OCI-LY1 (cell line): ENCODE measurements around the gene GHITM.
A peak's percentile ranks its signal among the peaks of the same experiment; 100 is the strongest.

Source experiments
- H2AFZ ChIP-seq: fragments of 200-600 bp; sonication (generic), shearing (Covaris generic); 2 replicates; pipeline ENCODE4 v1.6.0; 2014; ENCODE audit warnings: antibody characterized with exemption, mild to moderate bottlenecking, low read length
- H3F3A ChIP-seq: fragments of 200-600 bp; sonication (generic), shearing (Covaris generic); 2 replicates; pipeline ENCODE4 v1.6.0; 2014; ENCODE audit warnings: mild to moderate bottlenecking, antibody characterized with exemption, low read length, moderate library complexity; ENCODE audit not compliant: insufficient read depth
- H3K27ac ChIP-seq: fragments of 200-600 bp; sonication (generic); 2 replicates; pipeline ENCODE4 v1.5.1; 2014; ENCODE audit warnings: low read length, mixed run types, mild to moderate bottlenecking, low read depth; ENCODE audit not compliant: poor library complexity, severe bottlenecking
- H3K27me3 ChIP-seq: fragments of 200-600 bp; sonication (generic); 2 replicates; pipeline ENCODE4 v1.6.0; 2014; ENCODE audit warnings: antibody characterized with exemption, mild to moderate bottlenecking, low read length, moderate library complexity; ENCODE audit not compliant: insufficient read depth
- H3K36me3 ChIP-seq: fragments of 200-600 bp; sonication (generic); 2 replicates; pipeline ENCODE4 v1.6.1; 2014; ENCODE audit warnings: mild to moderate bottlenecking, antibody characterized with exemption, low read length, moderate library complexity, mixed read lengths; ENCODE audit not compliant: insufficient read depth
- H3K4me1 ChIP-seq: fragments of 200-600 bp; sonication (generic); 2 replicates; pipeline ENCODE4 v1.5.1; 2014; ENCODE audit warnings: mild to moderate bottlenecking, low read length, moderate library complexity; ENCODE audit not compliant: insufficient read depth, severe bottlenecking
- H3K4me2 ChIP-seq: fragments of 200-600 bp; sonication (generic), shearing (Covaris generic); 2 replicates; pipeline ENCODE4 v1.6.1; 2014; ENCODE audit warnings: low read length
- H3K4me3 ChIP-seq: fragments of 200-600 bp; sonication (generic); 2 replicates; pipeline ENCODE4 v1.5.1; 2014; ENCODE audit warnings: low read length, low read depth, mild to moderate bottlenecking, mixed read lengths; ENCODE audit not compliant: poor library complexity, severe bottlenecking
- H3K79me2 ChIP-seq: fragments of 200-600 bp; shearing (Covaris generic); 2 replicates; pipeline ENCODE4 v1.6.1; 2016; ENCODE audit warnings: mixed run types, low read length, mixed read lengths; ENCODE audit not compliant: insufficient read depth
- H3K9ac ChIP-seq: fragments of 200-600 bp; sonication (generic), shearing (Covaris generic); 2 replicates; pipeline ENCODE4 v1.6.1; 2014; ENCODE audit warnings: mild to moderate bottlenecking, low read length, mixed read lengths
- H3K9me2 ChIP-seq: fragments of 200-600 bp; sonication (generic), shearing (Covaris generic); 2 replicates; pipeline ENCODE4 v1.6.1; 2014; ENCODE audit warnings: low read depth, mild to moderate bottlenecking, low read length, mixed read lengths
- H3K9me3 ChIP-seq: fragments of 200-600 bp; shearing (Covaris generic); 2 replicates; pipeline ENCODE4 v1.6.1; 2014; ENCODE audit warnings: low read length, mixed read lengths
- H4K20me1 ChIP-seq: fragments of 200-600 bp; sonication (generic), shearing (Covaris generic); 2 replicates; pipeline ENCODE4 v1.6.0; 2016; ENCODE audit warnings: mild to moderate bottlenecking, low read length; ENCODE audit not compliant: insufficient read depth
- CTCF ChIP-seq: fragments of 200-600 bp; sonication (generic), shearing (Covaris generic); IDR thresholded peaks from 2 replicates; pipeline ENCODE4 v1.5.1; 2017; ENCODE audit warnings: mild to moderate bottlenecking, antibody characterized with exemption, low read length, moderate library complexity, mixed read lengths
- EZH2 ChIP-seq: fragments of 200-600 bp; sonication (generic), shearing (Covaris generic); IDR thresholded peaks from 2 replicates; pipeline ENCODE4 v1.8.0; 2017; ENCODE audit warnings: borderline replicate concordance, mixed run types, mild to moderate bottlenecking, antibody characterized with exemption, low read length, moderate library complexity, mixed read lengths

Gene GHITM

GRCh38 chr10:84193327-84193726 lies 54.0 kb downstream of the GHITM start:
- Histone ChIP-seq H3K4me1 (peaks cover 6% of the 10 kb centered on the region), H3K9me3 (no peaks in the 10 kb centered on the region), H3F3A (no peaks in the 10 kb centered on the region), H3K79me2 (no peaks in the 10 kb centered on the region), H3K27ac (no peak overlapping the region), H2AFZ (no peak overlapping the region), H3K4me3 (no peak overlapping the region), H3K9me2 (no peaks in the 10 kb centered on the region), H3K27me3 (0 out of 2 replicates have a peak, but pooled peaks cover 13% of the 10 kb centered on the region), H3K9ac (no peak overlapping the region), H3K4me2 (no peak overlapping the region), H3K36me3 (no peaks in the 10 kb centered on the region), H4K20me1 (no peaks in the 10 kb centered on the region)
- TF ChIP-seq EZH2 = no peak
- TF ChIP-seq CTCF = no peak

- Histone ChIP-seq H3K9me2 (no peaks in the 10 kb centered on the region), H3K27ac (no peak overlapping the region), H3K9me3 (no peaks in the 10 kb centered on the region), H3K4me2 (peak overlapping the region; percentile 70), H3K4me3 (peak overlapping the region; percentile 53), H3K9ac (no peak overlapping the region; the same call in 1 of the 2 replicates), H2AFZ (no peak overlapping the region), H3K4me1 (peaks cover 6% of the 10 kb centered on the region), H3K79me2 (no peaks in the 10 kb centered on the region), H3F3A (no peaks in the 10 kb centered on the region), H3K36me3 (no peaks in the 10 kb centered on the region), H4K20me1 (no peaks in the 10 kb centered on the region), H3K27me3 (0 out of 2 replicates have a peak, but pooled peaks cover 14% of the 10 kb centered on the region)
- no peak for TF ChIP-seq EZH2
- no peak for TF ChIP-seq CTCF
These were observed 54.6 kb downstream of the GHITM start for GRCh38 chr10:84193846-84194423.

- no peaks in the 10 kb centered on the region for H3K79me2 ChIP-seq
- H3K4me1 ChIP-seq = peaks cover 6% of the 10 kb centered on the region
- peak within 1 kb of the TSS; percentile 70 for H3K4me2 ChIP-seq
- no peak within 1 kb of the TSS for H3K27ac ChIP-seq
- no peak for TF ChIP-seq CTCF
- TF ChIP-seq EZH2 = no peak
- H3F3A ChIP-seq = no peaks in the 10 kb centered on the region
- no peaks in the 10 kb centered on the region for H4K20me1 ChIP-seq
- no peak within 1 kb of the TSS for H2AFZ ChIP-seq
- 0 out of 2 replicates have a peak, but pooled peaks cover 14% of the 10 kb centered on the region for H3K27me3 ChIP-seq
- peak within 1 kb of the TSS; percentile 41; the same call in 1 of the 2 replicates for H3K9ac ChIP-seq
- peak within 1 kb of the TSS; percentile 53 for H3K4me3 ChIP-seq
- no peaks in the 10 kb centered on the region for H3K9me2 ChIP-seq
- H3K36me3 ChIP-seq = no peaks in the 10 kb centered on the region
- H3K9me3 ChIP-seq = no peaks in the 10 kb centered on the region
These were observed 55.2 kb downstream of the GHITM start, which contains the start of gene CDHR1 for GRCh38 chr10:84194424-84195043. TSS of gene CDHR1 (plus strand) at chr10:84194537. CDS start at chr10:84194761, 224 bp downstream.
